HepG2 (cell line): ENCODE data around the gene S100A13. TPM values are rescaled to one million over a fixed set of nuclear protein-coding genes. Genes with fewer than 3 reads are reported as not detected.

Source experiments
- KLF12 ChIP-seq: sonication (generic); formaldehyde crosslinking; IDR thresholded peaks from 2 replicates; pipeline ENCODE4 v1.4.0; 2020; ENCODE audit warnings: missing genetic modification reagents, borderline replicate concordance
- NCOR1 ChIP-seq: fragments of 200-600 bp; sonication (generic); IDR thresholded peaks from 2 replicates; pipeline ENCODE4 v1.7.0; 2017; ENCODE audit warnings: antibody characterized with exemption, low read length, borderline replicate concordance
- NR3C1 ChIP-seq: sonication (generic); formaldehyde crosslinking; IDR thresholded peaks from 2 replicates; pipeline ENCODE4 v1.4.0; 2020; ENCODE audit warnings: missing genetic modification reagents
- ZFY ChIP-seq: sonication (generic); formaldehyde crosslinking; IDR thresholded peaks from 2 replicates; pipeline ENCODE4 v1.4.0; 2020; ENCODE audit warnings: missing genetic modification reagents
- ZNF672 ChIP-seq: sonication (generic); formaldehyde crosslinking; IDR thresholded peaks from 2 replicates; pipeline ENCODE4 v1.8.1; 2022; ENCODE audit warnings: missing genetic modification reagents
- polyA plus RNA-seq, 8 experiments: library from polyadenylated mRNA; depleted of rRNA in 3 of 8; stranded (reverse) in 7 of 8; unstranded in 1 of 8; fragments of >200 nt; fragmentation: Illumina TruSeq in 4 of 8; extraction: Trizol in 4 of 8; gene quantifications; 2 replicates each; pipeline versions ENCODE4 v1.2.1 to v1.2.3, GENCODE V29; 2011 to 2016; ENCODE audit warnings: low read depth in 4 of 8, missing spikeins in 1 of 8, mixed read lengths in 1 of 8; ENCODE audit not compliant: insufficient read depth in 1 of 8
- total RNA-seq, 5 experiments: library from RNA; depleted of rRNA; stranded (reverse); fragments of >200 nt; fragmentation: Illumina TruSeq; extraction: Trizol; gene quantifications; 2 replicates each; pipeline ENCODE4 v1.2.3, GENCODE V29; 2016; ENCODE audit warnings: low read depth in 1 of 5
- TF ChIP-seq, protein P1 (sequence below): sonication (generic); formaldehyde crosslinking; IDR thresholded peaks from 2 replicates; pipeline ENCODE4 v1.5.1; 2020; ENCODE audit warnings: mild to moderate bottlenecking, missing genetic modification reagents, borderline replicate concordance

S100A13 gene
- total and polyA plus RNA-seq, 2 of the 13 experiments (the other 11 are each of a cell fraction or from before 2014, with no cell fraction given) = 89.5 to 172 TPM

DNA sequence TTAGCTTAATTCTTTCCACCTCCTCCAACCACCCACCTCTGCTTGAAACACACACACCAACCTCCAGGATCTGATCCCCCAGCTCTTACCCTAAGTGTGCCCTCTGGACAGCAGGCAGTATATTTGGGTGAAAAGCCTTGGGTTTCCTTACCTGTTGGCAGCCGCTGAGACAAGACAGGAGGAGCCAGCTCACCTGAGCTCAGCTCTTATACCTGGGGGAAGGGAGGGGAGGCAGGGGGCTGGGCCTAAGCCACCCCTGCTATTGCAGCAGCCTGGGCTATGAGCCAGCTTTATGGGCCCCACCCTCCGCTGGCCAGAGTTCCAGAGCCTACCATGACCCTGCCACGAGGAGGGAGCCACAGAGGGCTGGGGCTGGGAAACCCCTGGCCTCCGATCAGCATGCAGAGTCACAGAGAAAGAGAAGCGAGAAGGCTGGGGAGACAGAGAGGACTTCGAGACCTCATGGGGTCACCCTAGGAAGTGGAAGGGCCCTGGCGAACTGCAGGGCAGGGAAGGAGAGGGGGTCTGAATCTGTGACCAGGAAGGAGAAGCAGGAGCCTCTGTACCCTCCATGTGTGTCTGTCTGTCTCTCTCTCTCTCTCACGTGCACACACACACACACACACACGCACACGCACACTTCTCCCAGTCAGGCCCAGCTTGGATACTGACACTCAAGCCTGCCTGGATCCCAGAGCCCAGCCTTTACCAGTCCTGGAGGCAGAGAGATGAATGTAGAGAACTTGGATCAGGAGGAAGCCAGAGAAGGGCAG lies 11.0 kb downstream of the S100A13 start, which contains the start of gene S100A14 (continued):
- TF ChIP-seq, protein P1, sequence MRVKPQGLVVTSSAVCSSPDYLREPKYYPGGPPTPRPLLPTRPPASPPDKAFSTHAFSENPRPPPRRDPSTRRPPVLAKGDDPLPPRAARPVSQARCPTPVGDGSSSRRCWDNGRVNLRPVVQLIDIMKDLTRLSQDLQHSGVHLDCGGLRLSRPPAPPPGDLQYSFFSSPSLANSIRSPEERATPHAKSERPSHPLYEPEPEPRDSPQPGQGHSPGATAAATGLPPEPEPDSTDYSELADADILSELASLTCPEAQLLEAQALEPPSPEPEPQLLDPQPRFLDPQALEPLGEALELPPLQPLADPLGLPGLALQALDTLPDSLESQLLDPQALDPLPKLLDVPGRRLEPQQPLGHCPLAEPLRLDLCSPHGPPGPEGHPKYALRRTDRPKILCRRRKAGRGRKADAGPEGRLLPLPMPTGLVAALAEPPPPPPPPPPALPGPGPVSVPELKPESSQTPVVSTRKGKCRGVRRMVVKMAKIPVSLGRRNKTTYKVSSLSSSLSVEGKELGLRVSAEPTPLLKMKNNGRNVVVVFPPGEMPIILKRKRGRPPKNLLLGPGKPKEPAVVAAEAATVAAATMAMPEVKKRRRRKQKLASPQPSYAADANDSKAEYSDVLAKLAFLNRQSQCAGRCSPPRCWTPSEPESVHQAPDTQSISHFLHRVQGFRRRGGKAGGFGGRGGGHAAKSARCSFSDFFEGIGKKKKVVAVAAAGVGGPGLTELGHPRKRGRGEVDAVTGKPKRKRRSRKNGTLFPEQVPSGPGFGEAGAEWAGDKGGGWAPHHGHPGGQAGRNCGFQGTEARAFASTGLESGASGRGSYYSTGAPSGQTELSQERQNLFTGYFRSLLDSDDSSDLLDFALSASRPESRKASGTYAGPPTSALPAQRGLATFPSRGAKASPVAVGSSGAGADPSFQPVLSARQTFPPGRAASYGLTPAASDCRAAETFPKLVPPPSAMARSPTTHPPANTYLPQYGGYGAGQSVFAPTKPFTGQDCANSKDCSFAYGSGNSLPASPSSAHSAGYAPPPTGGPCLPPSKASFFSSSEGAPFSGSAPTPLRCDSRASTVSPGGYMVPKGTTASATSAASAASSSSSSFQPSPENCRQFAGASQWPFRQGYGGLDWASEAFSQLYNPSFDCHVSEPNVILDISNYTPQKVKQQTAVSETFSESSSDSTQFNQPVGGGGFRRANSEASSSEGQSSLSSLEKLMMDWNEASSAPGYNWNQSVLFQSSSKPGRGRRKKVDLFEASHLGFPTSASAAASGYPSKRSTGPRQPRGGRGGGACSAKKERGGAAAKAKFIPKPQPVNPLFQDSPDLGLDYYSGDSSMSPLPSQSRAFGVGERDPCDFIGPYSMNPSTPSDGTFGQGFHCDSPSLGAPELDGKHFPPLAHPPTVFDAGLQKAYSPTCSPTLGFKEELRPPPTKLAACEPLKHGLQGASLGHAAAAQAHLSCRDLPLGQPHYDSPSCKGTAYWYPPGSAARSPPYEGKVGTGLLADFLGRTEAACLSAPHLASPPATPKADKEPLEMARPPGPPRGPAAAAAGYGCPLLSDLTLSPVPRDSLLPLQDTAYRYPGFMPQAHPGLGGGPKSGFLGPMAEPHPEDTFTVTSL (CRISPR knock-in tag) = no peak
- TF ChIP-seq NCOR1 (no peak), ZNF672 (CRISPR knock-in tag) (no peak), ZFY (CRISPR knock-in tag) (0 out of 2 replicates have a peak, but pooled peaks have one; percentile 23), NR3C1 (CRISPR knock-in tag) (no peak), KLF12 (CRISPR knock-in tag) (no peak)
